Measurements from ENCODE around the gene IL17F.

DNA sequence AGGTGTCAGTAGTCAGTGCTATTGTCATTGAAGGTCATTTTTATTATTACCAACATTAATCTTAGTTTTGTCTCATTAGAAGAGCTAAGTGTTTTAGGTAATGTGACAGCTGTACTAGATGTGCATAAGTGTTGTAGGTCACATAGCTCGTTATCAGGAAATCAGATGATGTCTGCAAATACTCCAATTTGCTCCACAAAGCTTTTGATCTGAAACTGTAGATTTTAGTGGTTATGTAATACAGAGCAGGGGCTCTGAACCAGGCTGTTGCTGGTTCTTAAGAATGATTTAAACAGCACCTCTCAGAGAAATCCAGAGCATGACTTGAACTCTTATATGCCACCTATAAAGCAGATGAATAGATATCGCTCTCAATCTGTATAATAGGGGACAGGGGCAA is 2.5 kb downstream of the IL17F start:
- TF ChIP-seq, protein P1, sequence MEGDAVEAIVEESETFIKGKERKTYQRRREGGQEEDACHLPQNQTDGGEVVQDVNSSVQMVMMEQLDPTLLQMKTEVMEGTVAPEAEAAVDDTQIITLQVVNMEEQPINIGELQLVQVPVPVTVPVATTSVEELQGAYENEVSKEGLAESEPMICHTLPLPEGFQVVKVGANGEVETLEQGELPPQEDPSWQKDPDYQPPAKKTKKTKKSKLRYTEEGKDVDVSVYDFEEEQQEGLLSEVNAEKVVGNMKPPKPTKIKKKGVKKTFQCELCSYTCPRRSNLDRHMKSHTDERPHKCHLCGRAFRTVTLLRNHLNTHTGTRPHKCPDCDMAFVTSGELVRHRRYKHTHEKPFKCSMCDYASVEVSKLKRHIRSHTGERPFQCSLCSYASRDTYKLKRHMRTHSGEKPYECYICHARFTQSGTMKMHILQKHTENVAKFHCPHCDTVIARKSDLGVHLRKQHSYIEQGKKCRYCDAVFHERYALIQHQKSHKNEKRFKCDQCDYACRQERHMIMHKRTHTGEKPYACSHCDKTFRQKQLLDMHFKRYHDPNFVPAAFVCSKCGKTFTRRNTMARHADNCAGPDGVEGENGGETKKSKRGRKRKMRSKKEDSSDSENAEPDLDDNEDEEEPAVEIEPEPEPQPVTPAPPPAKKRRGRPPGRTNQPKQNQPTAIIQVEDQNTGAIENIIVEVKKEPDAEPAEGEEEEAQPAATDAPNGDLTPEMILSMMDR (IDR thresholded peaks at IDR 0.05): no peak
- no peak for TF ChIP-seq POLR2A (IDR thresholded peaks at IDR 0.05)

All from Peyer's patch (tissue), 4 donors.